Uterus (tissue), 4 donors: ENCODE results near the gene KLHDC10. TPM values are rescaled to one million over a fixed set of nuclear protein-coding genes. Genes with fewer than 3 reads are reported as not detected.

Experiments used
- DNase-seq, 2 donors: peaks; one replicate each; pipeline ENCODE4 v3.0.0-alpha.2; 2019 to 2020
- H3K27ac ChIP-seq, 2 donors: fragments of 200-600 bp; sonication (generic); 1 replicate in 1 of 2; 2 replicates in 1 of 2; pipeline ENCODE4 v1.5.1; 2016 to 2018
- H3K27me3 ChIP-seq, 2 donors: fragments of 200-600 bp; sonication (generic); one replicate each; pipeline ENCODE4 v1.5.1; 2018 to 2019; ENCODE audit warnings: control low read depth in 1 of 2
- H3K36me3 ChIP-seq, 2 donors: fragments of 200-600 bp; sonication (generic); one replicate each; pipeline ENCODE4 v1.5.1; 2019; ENCODE audit warnings: control low read depth in 1 of 2
- H3K4me1 ChIP-seq, 2 donors: fragments of 200-600 bp; sonication (generic); one replicate each; pipeline ENCODE4 v1.5.1; 2018 to 2019; ENCODE audit warnings: control low read depth in 1 of 2
- H3K4me3 ChIP-seq, 2 donors: fragments of 200-600 bp; sonication (generic); 1 replicate in 1 of 2; 2 replicates in 1 of 2; pipeline ENCODE4 v1.5.1; 2018 to 2019; ENCODE audit warnings: mild to moderate bottlenecking in 1 of 2
- H3K9me3 ChIP-seq, 2 donors: fragments of 200-600 bp; sonication (generic); one replicate each; pipeline ENCODE4 v1.5.1; 2019; ENCODE audit warnings: control low read depth in 1 of 2
- POLR2A ChIP-seq, 2 donors: fragments of 450-650 bp; IDR thresholded peaks; one replicate each; pipeline ENCODE4 v1.6.1; 2016; ENCODE audit warnings: antibody characterized with exemption in 2 of 2, mild to moderate bottlenecking in 1 of 2, moderate library complexity in 1 of 2
- intact Hi-C: fragments of 100-400 bp; cut with DNase I; formaldehyde crosslinking; loops from one replicate; pipeline ENCODE4 v1.15.1; 2023; ENCODE audit warnings: low total_unique reads
- total RNA-seq, 4 donors: library from RNA; depleted of rRNA in 3 of 4; stranded (reverse); fragments of >200 nt in 3 of 4; gene quantifications; one replicate each; pipeline versions ENCODE4 v1.1.0 to v1.2.4, GENCODE V29; 2014 to 2023
- TF ChIP-seq, protein P1 (sequence below), 4 experiments: fragments of 200-600 bp in 2 of 4; fragments of 450-650 bp in 2 of 4; sonication (generic) in 2 of 4; IDR thresholded peaks; one replicate each; pipeline ENCODE4 v1.5.1; 2016 to 2019; ENCODE audit warnings: antibody characterized with exemption in 4 of 4, mild to moderate bottlenecking in 2 of 4, moderate library complexity in 1 of 4
- donor health status: DM: yes; HTN: yes; CAD: no.

Gene KLHDC10
- total RNA-seq, 4 donors from 2014 or later: 8.8 to 58.5 (median 26.5) TPM

DNA sequence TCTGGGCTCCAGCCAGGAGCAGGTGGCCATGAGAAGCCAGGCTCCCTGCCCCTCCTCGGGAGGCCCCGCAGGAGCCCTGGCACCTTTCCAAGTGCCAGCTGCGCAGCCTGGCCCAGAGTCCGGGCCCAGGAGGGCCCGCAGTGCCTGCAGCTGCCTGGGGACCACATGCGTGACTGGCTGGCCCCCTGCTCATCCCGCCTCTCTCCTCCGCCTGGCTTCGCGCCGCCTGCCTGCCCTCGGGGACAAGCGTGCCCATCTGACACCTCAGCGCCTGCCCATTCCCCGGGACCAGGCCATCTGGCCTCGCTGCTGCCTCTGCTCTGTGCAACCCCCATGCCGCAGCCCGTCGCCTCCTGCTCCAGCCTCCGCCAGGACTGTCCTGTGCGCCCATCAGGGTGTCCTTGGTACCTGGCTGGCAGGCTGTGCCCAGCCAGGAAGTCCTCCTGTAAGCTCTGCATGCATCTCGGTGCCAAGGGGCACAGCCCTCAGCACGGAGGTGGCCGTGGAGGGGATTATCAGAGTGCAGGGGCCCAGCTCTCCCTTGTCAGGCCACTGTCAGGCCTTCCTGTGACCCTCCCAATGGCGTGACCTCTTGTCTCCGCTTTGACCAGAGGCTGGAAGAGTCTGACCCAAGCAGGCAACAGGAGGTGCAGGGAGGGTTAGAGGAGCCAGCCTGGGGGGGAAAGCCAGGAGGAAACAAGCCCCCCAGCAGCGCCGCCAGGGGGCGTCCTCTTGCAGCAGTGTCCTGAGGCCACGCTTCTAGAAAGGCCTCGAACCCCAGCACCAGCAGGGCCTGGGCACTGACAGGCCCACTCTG is 84.4 kb downstream of the KLHDC10 start:
- TF ChIP-seq POLR2A (IDR thresholded peaks at IDR 0.05): no peak
- TF ChIP-seq, protein P1, sequence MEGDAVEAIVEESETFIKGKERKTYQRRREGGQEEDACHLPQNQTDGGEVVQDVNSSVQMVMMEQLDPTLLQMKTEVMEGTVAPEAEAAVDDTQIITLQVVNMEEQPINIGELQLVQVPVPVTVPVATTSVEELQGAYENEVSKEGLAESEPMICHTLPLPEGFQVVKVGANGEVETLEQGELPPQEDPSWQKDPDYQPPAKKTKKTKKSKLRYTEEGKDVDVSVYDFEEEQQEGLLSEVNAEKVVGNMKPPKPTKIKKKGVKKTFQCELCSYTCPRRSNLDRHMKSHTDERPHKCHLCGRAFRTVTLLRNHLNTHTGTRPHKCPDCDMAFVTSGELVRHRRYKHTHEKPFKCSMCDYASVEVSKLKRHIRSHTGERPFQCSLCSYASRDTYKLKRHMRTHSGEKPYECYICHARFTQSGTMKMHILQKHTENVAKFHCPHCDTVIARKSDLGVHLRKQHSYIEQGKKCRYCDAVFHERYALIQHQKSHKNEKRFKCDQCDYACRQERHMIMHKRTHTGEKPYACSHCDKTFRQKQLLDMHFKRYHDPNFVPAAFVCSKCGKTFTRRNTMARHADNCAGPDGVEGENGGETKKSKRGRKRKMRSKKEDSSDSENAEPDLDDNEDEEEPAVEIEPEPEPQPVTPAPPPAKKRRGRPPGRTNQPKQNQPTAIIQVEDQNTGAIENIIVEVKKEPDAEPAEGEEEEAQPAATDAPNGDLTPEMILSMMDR (IDR thresholded peaks at IDR 0.05): no peak
- no peaks in the 10 kb centered on the region for H3K27me3 ChIP-seq
- no peak for DNase-seq
- intact Hi-C loops: no loop called here
- no peaks in the 10 kb centered on the region for H3K36me3 ChIP-seq
- H3K27ac ChIP-seq: no peak overlapping the region
- H3K9me3 ChIP-seq: no peaks in the 10 kb centered on the region
- no peak overlapping the region for H3K4me3 ChIP-seq
- H3K4me1 ChIP-seq: no peaks in the 10 kb centered on the region

DNA sequence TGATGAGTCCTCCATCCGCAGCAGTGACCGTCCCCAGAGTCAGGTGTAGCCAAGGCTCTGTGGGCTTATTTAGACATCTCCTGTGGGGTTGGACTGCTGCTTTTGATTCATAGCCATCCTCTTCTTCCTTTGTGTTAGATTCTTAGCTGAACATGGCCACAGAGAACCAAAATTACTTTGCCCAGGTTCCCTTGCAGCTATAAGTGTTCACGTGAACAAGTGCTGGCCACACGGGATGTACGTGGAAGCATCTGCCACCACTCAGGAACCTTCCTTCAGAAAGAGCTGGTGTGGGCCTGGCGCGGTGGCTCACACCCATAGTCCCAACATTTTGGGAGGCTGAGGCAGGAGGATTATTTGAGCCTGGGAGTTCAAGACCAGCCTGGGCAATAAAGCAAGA is 85.8 kb downstream of the KLHDC10 start:
- intact Hi-C loops: no loop called here
- H3K36me3 ChIP-seq: no peaks in the 10 kb centered on the region
- H3K27me3 ChIP-seq: no peaks in the 10 kb centered on the region
- TF ChIP-seq POLR2A (IDR thresholded peaks at IDR 0.05): no peak
- TF ChIP-seq, protein P1 (IDR thresholded peaks at IDR 0.05): no peak
- no peak overlapping the region for H3K4me3 ChIP-seq
- no peaks in the 10 kb centered on the region for H3K9me3 ChIP-seq
- H3K4me1 ChIP-seq: no peaks in the 10 kb centered on the region
- H3K27ac ChIP-seq: no peak overlapping the region
- DNase-seq: no peak

DNA sequence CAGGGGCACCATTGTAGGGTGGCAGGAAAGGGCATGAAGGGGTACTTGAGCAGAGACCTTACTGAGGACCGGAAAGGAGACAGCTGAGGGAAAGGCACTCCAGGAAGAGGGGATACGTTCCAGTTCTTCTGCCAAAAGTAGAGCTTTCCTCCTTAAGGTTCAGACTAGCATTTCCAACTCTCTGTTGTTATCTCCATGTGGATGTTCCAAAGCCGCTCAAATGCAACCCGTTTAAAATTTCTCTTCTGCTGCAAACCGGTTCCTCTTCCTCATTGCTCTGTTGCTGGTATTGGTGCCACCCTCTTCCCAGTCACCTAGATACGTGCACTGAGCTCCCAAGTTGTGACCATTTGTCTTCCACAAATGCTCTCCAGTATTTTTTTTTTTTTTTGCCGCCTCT is 87.4 kb downstream of the KLHDC10 start:
- H3K9me3 ChIP-seq: no peaks in the 10 kb centered on the region
- H3K4me3 ChIP-seq: no peak overlapping the region
- no peak overlapping the region for H3K27ac ChIP-seq
- intact Hi-C loops: no loop called here
- H3K36me3 ChIP-seq: no peaks in the 10 kb centered on the region
- H3K27me3 ChIP-seq: no peaks in the 10 kb centered on the region
- no peak for DNase-seq
- no peaks in the 10 kb centered on the region for H3K4me1 ChIP-seq
- TF ChIP-seq, protein P1 (IDR thresholded peaks at IDR 0.05): no peak
- TF ChIP-seq POLR2A (IDR thresholded peaks at IDR 0.05): no peak

DNA sequence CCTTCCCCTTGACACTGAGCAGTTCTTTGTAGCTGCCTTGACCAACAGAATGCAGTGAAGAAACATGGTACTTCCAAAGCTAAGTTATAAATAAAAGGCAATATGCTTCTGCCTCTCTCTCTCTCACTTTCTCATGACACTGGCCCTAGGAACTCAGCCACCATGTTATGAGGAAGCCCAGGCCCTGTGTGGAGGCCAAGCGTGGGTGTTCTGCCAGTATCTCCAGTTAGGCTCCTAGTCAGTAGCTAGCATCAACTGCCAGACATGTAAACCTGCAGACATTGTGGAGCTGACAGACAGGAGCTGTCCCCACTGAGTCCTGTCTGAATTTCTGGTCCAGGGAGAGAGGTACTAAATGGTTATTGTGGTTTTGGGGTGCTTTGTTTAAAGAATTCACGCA is 89.7 kb downstream of the KLHDC10 start:
- DNase-seq: no peak
- no peak overlapping the region for H3K27ac ChIP-seq
- H3K4me3 ChIP-seq: no peak overlapping the region
- H3K9me3 ChIP-seq: no peaks in the 10 kb centered on the region
- no peaks in the 10 kb centered on the region for H3K36me3 ChIP-seq
- no peak for TF ChIP-seq POLR2A (IDR thresholded peaks at IDR 0.05)
- TF ChIP-seq, protein P1 (IDR thresholded peaks at IDR 0.05): no peak
- H3K27me3 ChIP-seq: no peaks in the 10 kb centered on the region
- H3K4me1 ChIP-seq: no peaks in the 10 kb centered on the region
- intact Hi-C loops: no loop called here

DNA sequence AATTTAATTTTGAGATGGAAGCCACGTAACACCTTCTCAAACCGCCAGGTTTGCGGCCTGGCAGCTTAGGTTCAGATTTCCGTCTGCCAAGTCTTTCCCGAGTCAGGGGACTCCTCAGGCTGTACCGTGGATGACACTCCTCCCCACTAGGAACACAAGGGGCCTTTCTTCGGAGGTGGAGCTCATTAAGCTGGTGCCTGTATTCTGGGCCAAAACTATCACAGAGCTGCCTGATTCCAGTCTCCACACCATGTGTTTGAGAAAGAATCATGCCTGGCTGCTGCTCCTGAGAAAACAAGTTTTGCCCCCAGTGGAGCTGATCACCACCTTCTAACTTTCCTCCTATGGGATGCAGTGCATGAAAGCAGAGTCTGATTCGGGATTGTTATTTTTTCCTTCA is 90.1 kb downstream of the KLHDC10 start:
- intact Hi-C loops: no loop called here
- Histone ChIP-seq H3K4me3 (no peak overlapping the region), H3K4me1 (no peaks in the 10 kb centered on the region), H3K36me3 (no peaks in the 10 kb centered on the region), H3K27ac (no peak overlapping the region), H3K9me3 (no peaks in the 10 kb centered on the region), H3K27me3 (no peaks in the 10 kb centered on the region)
- DNase-seq: no peak
- TF ChIP-seq, protein P1 (IDR thresholded peaks at IDR 0.05): no peak
- TF ChIP-seq POLR2A (IDR thresholded peaks at IDR 0.05): no peak
